ENCODE data around the gene NUP160.
"Not testable (repeated sequence)": the region's sequence is repeated elsewhere in the genome, so short reads cannot be mapped to it uniquely, and the experiment has no call there.

The NUP160 gene, protein sequence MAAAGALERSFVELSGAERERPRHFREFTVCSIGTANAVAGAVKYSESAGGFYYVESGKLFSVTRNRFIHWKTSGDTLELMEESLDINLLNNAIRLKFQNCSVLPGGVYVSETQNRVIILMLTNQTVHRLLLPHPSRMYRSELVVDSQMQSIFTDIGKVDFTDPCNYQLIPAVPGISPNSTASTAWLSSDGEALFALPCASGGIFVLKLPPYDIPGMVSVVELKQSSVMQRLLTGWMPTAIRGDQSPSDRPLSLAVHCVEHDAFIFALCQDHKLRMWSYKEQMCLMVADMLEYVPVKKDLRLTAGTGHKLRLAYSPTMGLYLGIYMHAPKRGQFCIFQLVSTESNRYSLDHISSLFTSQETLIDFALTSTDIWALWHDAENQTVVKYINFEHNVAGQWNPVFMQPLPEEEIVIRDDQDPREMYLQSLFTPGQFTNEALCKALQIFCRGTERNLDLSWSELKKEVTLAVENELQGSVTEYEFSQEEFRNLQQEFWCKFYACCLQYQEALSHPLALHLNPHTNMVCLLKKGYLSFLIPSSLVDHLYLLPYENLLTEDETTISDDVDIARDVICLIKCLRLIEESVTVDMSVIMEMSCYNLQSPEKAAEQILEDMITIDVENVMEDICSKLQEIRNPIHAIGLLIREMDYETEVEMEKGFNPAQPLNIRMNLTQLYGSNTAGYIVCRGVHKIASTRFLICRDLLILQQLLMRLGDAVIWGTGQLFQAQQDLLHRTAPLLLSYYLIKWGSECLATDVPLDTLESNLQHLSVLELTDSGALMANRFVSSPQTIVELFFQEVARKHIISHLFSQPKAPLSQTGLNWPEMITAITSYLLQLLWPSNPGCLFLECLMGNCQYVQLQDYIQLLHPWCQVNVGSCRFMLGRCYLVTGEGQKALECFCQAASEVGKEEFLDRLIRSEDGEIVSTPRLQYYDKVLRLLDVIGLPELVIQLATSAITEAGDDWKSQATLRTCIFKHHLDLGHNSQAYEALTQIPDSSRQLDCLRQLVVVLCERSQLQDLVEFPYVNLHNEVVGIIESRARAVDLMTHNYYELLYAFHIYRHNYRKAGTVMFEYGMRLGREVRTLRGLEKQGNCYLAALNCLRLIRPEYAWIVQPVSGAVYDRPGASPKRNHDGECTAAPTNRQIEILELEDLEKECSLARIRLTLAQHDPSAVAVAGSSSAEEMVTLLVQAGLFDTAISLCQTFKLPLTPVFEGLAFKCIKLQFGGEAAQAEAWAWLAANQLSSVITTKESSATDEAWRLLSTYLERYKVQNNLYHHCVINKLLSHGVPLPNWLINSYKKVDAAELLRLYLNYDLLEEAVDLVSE (N-terminal part only)

DNA sequence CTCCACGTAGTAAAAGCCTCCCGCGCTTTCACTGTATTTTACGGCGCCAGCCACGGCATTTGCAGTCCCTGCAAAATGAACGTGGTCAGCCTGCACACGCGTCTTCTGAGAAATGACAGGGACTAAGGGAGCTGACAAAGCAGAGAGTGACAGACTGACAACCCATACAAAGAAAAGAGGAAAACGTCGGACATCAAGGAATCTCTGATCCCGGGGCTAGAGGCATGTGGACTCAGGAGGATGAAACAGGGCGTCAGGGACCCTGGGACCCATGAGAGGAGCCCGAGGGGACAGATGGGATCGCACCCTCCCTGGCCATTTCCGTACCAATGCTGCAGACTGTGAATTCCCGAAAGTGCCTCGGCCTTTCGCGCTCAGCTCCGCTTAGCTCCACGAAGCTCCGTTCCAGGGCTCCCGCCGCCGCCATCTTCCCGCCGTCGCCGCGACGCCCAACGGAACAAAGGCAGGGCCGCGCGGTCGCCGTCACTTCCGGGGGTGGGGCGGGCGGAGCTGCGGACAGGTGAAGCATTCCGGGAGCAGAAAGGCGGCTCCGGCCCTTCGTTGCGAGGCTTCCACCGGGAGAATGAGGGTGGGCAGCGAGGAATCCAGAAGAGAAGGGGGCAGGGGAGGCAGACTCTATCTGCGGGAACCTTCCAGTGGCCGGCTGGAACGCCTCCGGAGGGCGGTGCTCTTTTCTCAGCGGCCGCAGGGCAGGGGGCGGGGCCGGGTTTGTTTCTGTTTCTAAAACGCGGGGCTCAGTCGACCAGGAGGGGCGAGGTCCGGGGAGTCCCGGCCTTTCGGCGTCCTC is at the start of gene NUP160:
Gene NUP160, minus strand, starts transcription at position 459 of the 808 bp plus-strand sequence. Its CDS starts 32 bp downstream, at position 427.
- DNase-seq, result peak; percentile 86

DNA sequence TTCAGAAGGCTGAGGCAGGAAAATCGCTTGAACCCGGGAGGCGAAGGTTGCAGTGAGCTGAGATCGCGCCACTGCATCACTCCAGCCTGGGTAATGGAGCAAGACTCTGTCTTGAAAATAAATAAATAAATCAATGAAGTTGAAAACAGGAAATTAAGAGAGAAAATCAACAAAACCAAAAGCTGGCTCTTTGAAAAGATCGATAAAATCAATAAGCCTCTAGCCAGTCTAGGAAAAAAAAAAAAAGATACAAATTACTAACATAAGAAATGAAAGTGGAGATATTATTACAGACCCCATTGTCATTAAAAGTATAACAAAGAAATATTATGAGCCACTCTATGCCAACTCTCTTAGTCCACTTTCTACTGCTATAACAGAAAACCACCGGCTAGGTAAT is 48.0 kb upstream of the NUP160 start:
- no peak for DNase-seq

DNA sequence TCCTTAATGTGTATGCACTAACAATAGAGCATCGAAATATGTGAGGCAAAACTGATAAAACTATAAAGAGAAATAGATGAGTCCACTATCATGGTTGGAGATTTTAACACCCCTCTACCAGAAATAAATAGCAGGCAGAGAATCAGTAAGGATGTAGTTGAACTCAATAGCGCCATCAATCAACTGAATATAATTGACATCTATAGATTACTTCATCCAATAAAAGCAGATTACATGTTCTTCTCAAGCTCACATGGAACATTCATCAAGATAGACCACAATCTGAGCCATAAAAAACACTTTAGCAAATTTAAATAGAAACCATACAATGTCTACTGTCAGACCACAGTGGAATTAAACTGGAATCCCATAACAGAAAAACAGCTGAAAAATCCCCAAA is 46.9 kb upstream of the NUP160 start:
- DNase-seq, result no peak

DNA sequence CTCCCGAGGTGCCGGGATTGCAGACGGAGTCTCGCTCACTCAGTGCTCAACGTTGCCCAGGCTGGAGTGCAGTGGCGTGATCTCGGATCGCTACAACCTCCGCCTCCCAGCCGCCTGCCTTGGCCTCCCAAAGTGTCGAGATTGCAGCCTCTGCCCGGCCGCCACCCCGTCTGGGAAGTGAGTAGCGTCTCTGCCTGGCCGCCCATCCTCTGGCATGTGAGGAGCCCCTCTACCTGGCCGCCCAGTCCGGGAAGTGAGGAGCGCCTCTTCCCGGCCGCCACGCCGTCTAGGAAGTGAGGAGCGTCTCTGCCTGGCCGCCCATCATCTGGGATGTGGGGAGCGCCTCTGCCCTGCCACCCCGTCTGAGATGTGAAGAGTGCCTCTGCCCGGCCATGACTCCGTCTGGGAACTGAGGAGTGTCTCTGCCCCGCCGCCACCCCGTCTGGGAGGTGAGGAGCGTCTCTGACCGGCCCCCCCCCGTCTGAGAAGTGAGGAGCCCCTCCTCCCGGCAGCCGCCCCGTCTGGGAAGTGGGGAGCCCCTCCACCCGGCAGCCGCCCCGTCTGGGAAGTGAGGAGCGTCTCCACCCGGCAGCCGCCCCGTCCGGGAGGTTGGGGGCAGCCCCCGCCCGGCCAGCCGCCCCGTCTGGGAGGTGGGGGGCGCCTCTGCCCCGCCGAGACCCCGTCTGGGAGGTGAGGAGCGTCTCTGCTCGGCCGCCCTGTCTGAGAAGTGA is 44.6 kb upstream of the NUP160 start:
- not testable (repeated sequence) for DNase-seq

DNA sequence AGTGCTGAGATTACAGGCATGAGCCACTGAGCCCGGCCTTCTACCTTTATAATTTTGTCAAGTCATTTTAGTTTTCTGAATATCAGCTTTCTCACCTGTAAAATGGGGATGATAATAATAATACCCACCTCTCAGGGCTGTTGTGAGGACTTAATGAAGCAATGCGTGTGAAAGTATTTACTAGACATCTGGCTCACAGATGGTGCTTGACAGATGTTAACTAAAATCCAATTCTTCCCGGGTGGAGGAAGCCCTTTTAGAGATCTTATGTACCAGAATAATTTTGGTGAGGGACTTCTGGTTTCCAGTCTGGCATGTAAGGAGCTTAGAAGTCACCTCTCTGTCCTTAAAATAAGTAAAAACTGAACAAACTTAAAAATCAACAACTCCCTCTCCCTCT is 43.7 kb upstream of the NUP160 start:
- DNase-seq, result no peak

DNA sequence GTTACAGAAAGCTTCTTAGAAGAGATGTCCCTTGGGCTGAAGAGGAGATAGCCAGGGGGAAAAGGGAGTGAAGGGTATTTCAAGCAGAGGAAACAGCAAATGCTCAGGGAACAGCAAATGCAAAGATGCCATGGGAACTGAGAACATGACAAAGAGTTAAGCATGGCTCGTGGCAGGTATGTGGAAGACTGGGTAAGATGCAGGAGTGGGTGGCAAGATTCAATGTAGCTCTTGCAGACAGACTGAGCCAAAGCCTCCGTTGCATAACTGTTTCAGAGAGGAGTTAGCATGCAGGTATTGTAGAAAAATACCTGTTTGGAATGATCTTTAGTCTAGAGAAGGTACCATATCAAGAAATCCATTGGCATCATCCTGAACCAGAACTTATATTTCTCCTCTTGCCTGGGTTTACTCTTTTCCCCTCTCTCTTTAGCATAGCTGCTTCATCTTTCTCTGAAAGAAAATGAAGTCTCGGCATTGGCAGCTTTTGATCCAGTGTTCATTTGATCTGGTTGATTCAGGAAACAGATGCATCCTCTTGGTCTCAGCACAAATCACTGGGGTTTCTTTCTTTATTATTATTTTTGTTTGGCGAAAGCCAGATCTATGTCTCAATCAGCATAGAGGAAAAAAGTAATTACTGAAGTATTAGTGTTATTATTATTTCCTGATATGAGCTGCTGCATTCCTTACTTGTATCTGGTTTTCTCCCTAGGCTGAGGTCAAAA is 41.7 kb upstream of the NUP160 start:
- DNase-seq, result no peak

DNA sequence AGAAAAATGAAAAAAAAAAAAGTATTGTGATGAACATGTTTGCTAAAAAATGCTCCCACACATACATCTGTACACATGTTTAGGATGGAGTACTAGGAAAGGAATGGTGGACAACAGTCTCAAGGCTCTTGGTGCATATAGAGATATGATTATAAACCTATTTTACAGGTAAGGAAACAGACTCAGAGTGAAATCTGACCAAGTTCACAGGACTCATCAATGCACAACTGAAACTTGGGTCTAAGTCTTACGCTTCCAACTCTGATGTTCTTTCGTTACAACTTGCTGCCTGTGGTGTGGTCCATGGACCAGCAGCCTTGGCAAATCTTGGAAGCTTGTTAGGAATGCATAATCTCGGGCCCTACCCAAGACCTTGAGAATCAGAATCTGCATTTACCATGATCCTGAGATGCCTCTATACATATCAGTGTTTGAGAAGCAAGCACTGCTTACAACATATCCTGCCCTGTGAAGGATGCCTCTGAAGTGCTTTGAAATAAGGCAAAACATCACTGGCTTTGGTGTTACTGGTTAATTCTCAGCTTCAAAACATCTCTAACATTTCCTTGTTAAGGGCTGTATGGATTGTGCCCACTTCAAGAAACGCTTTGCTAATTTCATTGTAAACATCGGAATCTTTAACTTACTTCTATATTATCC is 39.9 kb upstream of the NUP160 start:
- no peak for DNase-seq

DNA sequence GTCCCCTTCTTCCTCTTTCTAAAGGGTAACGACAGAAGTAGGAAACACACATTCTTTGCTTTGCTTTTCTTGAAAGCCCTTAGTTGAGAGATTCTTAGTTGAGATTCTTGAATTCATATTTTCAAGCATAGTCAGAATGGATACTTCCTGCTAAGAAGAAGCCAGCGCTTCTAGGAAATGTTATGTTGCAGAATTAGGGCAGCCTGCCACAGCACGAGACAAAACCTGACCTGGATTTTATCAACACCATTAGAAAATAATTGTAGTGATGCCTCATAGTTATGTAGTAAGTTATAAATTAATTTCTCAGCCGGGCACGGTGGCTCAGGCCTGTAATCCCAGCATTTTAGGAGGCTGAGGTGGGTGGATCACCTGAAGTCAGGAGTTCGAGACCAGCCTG is 37.9 kb upstream of the NUP160 start:
- DNase-seq, result no peak

DNA sequence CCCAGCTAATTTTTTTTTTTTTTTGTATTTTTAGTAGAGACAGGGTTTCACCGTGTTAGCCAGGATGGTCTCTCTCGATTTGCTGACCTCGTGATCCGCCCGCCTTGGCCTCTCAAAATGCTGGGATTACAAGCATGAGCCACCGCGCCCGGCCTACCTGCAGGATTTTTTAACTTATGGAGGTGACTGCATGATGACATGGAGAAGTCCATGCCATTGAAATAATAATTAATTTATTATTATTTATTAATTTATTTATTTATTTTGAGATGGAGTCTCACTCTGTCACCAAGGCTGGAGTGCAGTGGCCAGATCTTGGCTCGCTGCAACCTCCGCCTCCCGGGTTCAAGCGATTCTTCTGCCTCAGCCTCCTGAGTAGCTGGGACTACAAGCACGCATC is 34.3 kb upstream of the NUP160 start:
- DNase-seq, result not testable (repeated sequence)

DNA sequence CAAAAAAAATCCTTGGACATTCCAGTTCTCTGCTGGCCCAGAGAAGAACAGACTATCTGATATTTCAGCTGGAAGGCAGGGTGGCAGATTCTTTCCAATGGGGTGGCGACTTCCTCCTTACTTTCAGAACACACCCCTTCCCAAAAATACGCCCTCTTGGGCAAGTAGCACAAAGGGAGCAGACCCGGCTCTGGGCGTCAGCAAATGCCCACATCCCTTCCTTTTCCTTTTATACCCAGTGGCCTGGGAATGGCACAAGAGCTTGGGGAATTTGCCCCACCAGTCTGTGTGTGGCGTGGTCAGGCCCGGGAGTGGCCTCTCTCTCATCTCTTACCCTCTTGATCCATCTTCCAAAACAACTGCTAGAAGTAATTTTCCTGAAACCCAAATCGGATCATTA is 33.0 kb upstream of the NUP160 start:
- DNase-seq, result no peak

DNA sequence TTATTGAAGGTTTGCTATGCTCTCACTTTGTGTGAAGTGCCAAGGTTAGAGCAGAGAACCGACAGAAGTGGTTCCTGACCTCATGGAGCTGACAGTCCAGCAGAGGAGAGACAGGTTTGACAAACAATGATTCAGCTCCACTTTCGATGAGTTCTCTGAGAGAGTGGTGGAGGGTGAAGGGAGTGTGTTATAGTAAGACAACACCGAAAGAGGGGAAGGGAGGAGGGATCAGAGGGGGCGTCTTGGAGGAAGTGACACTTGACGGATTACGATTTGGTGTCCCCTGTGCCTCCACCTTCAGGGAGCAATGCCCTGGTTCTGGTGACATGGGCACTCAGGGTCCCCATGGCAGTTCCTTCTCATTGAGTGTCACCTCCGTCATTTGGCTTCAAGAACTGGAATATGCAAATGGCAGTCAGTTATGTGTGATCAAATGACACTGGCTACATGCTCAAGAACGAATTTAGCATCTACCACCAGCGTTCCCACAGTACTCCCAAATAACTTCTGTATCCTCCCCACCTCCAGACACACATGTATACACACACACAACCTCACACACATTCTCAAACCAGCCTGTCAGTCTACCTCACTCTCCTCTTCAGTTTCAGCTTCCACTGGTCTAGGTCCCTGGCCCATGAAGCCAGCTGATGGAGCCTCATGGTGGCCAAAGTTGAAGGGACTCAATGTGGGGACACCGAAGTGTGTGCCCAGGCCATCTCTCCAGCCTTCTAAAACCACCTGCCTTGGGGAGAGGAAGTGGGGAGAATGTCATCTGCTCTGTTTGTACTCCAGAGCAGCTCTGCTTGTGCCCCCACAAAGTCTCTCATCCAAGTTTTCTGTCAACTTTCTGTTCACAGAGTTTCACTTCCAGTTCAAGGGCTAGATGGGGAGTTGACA is 31.4 kb upstream of the NUP160 start:
- DNase-seq, result no peak

DNA sequence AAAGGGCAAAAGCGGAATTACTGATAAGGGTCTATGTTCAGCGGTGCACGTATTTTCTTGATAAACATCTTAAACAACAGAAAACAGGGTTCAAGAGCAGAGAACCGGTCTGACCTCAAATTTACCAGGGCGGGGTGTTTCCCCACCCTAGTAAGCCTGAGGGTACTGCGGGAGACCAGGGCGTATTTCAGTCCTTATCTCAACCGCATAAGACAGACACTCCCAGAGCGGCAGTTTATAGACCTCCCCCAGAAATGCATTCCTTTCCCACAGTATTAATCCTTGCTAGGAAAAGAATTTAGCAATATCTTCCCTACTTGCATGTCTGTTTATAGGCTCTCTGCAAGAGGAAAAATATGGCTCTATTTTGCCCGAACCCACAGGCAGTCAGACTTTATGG is 27.7 kb upstream of the NUP160 start:
- not testable (repeated sequence) for DNase-seq

DNA sequence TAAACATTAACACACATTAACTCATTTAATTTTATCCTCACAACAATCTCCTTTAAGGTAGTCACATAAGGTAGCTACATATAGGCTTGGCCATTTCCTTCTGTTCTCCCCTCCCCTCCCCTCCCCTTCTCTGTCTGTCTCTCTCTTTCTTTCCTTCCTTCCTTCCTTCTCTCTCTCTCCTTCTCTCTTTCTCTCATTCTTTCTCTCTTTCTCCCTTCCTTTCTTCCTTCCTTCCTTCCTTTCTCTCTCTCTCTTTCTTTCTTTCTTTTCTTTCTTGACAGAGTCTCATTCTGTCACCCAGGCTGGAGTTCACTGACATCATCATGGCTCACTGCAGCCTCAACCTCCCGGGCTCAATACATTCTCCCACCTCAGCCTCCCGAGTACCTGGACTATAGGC is 22.3 kb upstream of the NUP160 start:
- DNase-seq, result no peak

DNA sequence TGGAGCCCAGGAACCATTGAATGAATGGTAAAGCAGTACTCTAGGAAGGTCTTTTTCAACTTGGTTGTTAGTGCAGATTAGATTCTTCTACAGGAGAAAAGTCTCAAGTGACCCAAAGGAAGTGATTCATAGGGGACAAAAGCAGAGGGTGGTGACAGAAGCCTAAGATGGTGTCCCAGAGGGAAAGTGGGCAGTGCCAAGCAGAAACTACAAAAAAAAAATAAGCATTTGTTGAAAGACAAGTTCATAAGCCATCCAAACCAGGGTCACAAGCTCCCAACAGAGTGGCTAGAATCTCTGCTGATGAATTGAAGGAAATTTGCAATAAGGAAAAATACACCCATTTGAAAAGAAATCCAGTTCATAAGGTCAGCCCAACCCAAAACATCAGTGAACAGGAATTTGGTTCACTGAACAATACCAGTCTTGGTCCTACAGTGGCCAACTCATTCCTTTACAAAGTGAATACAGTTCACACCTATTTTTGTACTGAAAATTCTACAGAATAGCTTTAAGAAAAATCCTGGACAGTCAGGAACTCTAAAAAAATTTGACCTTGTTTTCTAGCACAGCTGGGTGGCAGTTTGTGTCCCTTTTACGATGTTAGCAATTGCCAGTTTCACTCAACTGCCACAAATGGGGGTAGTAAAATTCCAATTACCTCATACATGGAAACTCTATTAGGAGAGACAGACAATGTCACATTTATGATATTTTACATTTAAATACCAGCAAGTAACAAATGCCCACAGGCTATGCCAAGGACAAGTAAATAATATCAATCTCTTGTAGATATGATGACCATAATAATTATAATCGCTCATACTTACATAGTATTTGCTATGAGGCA is 21.6 kb upstream of the NUP160 start:
- no peak for DNase-seq

DNA sequence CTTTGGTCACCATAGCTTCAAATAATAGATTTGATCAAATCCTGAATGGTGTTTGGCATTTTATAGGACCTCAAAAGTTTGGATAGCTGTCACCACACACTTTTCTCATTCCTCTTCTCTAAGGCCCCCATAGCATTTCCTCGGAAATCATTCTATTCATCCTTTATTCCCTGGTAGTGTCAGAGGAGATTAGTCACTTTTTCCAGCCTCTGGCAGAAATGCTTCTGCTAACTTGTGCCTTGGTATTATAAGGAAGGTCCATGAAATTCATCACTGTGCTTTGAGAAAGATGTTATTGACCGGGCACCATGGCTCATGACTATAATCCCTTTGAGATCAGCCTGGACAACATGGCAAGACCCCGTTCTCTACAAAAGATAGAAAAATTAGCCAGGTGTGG is 19.7 kb upstream of the NUP160 start:
- DNase-seq, result no peak

DNA sequence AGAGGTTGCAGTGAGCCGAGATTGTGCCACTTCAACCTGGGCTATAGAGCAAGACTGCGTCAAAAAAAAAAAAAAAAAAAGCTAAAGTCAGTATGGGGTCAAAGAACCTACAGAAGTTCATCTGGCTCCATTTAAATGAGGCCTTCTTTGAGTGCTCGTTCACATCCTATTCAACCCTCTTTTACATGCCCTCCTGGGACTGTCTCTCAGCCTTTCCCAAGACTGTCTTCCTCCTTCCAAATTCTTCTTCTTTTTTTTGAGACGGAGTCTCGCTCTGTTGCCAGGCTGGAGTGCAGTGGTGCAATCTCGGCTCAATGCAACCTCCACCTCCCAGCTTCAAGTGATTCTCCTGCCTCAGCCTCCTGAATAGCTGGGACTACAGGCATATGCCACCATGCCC is 18.7 kb upstream of the NUP160 start:
- DNase-seq, result not testable (repeated sequence)

DNA sequence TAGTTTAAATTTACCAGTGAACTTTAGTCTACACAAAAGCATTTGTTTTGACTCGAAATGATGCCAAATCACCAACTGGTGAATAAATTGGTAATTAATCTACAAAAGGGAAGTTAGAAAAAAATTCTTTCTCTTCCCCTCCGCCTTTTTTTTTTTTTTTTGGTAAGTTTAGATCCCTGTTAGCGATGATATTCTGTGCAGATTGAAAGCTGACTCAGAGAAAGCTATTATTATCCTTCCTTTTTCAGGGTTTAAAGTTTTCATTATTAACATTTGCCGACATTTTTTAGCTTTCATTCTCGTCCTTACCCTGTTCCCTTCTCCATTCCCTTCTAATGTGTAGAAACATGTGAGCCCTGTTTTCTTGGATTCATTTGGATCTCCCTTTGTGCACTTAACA is 16.8 kb upstream of the NUP160 start:
- no peak for DNase-seq

DNA sequence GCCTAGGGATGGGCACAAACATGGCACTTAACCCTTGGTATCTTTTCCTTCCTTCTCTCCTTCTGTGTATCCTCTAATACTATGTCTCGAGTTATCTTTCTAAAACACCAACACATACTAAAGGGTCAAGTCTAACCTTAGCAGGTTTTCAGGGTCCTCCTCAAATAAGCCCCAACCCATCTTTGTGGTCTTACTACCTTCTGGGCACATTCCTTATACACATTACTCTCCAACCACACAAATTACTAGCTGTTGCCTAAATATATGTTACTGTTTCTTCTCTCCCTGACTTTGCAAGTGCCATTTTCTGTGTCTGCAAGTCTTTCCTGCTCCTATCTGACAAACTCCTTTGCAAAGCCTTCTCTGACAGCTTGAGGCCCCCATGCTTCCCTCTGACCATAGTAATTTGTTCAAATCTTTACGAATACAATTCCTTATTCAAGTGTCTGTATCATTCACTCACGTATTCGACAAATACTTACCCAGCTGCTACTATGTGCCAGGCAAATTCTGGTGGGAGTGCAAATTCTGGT is 15.8 kb upstream of the NUP160 start:
- no peak for DNase-seq

All from activated CD4-positive, alpha-beta T cell treated with anti-CD3 and anti-CD28 coated beads, Interleukin-2, amount 50 U/mL, for 1 hour (primary cell).